WTC11 (cell line): Measurements from ENCODE around the gene TMPRSS11F. TPM values are rescaled to one million over a fixed set of nuclear protein-coding genes. Genes with fewer than 3 reads are reported as not detected.

Source experiments
- ATAC-seq: fragments of 200-7000 bp; cut with Tn5 transposase; 2 replicates; pipeline ENCODE4 v1.10.0; 2021; ENCODE audit warnings: mild to moderate bottlenecking, moderate library complexity
- CTCF ChIA-PET: fragments of 300-600 bp; sonication (Branson Sonifier 250); formaldehyde crosslinking; loops from one replicate; lab custom pipeline; 2021; ENCODE audit warnings: antibody characterized with exemption; lab: Charles Lee
- POLR2A ChIA-PET: fragments of 350-600 bp; sonication (Branson Sonifier 250); formaldehyde crosslinking; loops from one replicate; lab custom pipeline; 2021; ENCODE audit warnings: antibody characterized with exemption; lab: Charles Lee
- DNase-seq: peaks from one replicate; pipeline ENCODE4 v3.0.0; 2021; ENCODE audit warnings: low spot score
- H3K27ac Mint-ChIP-seq: 2 replicates; pipeline ENCODE4 v1.8.0; 2021; ENCODE audit warnings: mixed read lengths
- H3K27me3 Mint-ChIP-seq: 2 replicates; pipeline ENCODE4 v1.8.0; 2021; ENCODE audit warnings: low read depth, mild to moderate bottlenecking, moderate library complexity, mixed read lengths
- H3K36me3 Mint-ChIP-seq: 2 replicates; pipeline ENCODE4 v1.8.0; 2021; ENCODE audit warnings: mixed read lengths
- H3K4me1 Mint-ChIP-seq: 2 replicates; pipeline ENCODE4 v1.8.0; 2022; ENCODE audit warnings: mixed read lengths
- H3K4me3 Mint-ChIP-seq: 2 replicates; pipeline ENCODE4 v1.8.0; 2021; ENCODE audit warnings: mild to moderate bottlenecking, moderate library complexity, mixed read lengths
- H3K9me3 Mint-ChIP-seq: 2 replicates; pipeline ENCODE4 v1.8.0; 2021; ENCODE audit warnings: mixed read lengths
- EMX1 ChIP-seq: fragments of 250-450 bp; sonication (Bioruptor Pico); IDR thresholded peaks from 2 replicates; pipeline ENCODE4 v1.8.0; 2021; ENCODE audit warnings: mild to moderate bottlenecking
- FOXP1 ChIP-seq: sonication (generic); formaldehyde crosslinking; IDR thresholded peaks from 2 replicates; pipeline ENCODE4 v1.8.0; 2022; ENCODE audit warnings: missing genetic modification reagents, mild to moderate bottlenecking, moderate library complexity, borderline replicate concordance
- IRF2 ChIP-seq: sonication (generic); formaldehyde crosslinking; IDR thresholded peaks from 2 replicates; pipeline ENCODE4 v1.8.0; 2022; ENCODE audit warnings: low read depth, missing genetic modification reagents, borderline replicate concordance
- KAT7 ChIP-seq: sonication (generic); formaldehyde crosslinking; IDR thresholded peaks from 2 replicates; pipeline ENCODE4 v1.8.1; 2023; ENCODE audit warnings: missing genetic modification reagents, mild to moderate bottlenecking, borderline replicate concordance
- MXD4 ChIP-seq: fragments of 250-450 bp; sonication (Bioruptor Pico); IDR thresholded peaks from 2 replicates; pipeline ENCODE4 v1.8.0; 2021; ENCODE audit warnings: mild to moderate bottlenecking, moderate library complexity, borderline replicate concordance
- NFE2L1 ChIP-seq: sonication (generic); formaldehyde crosslinking; IDR thresholded peaks from 2 replicates; pipeline ENCODE4 v1.8.1; 2023; ENCODE audit warnings: missing genetic modification reagents
- NR2C2 ChIP-seq: sonication (generic); formaldehyde crosslinking; IDR thresholded peaks from 2 replicates; pipeline ENCODE4 v1.8.0; 2022; ENCODE audit warnings: mild to moderate bottlenecking, missing genetic modification reagents
- OVOL2 ChIP-seq: fragments of 250-450 bp; sonication (Bioruptor Pico); IDR thresholded peaks from 2 replicates; pipeline ENCODE4 v1.9.0; 2021; ENCODE audit warnings: mild to moderate bottlenecking, borderline replicate concordance
- RELA ChIP-seq: sonication (generic); formaldehyde crosslinking; IDR thresholded peaks from 2 replicates; pipeline ENCODE4 v1.8.1; 2022; ENCODE audit warnings: missing genetic modification reagents, mild to moderate bottlenecking, borderline replicate concordance
- SMAD4 ChIP-seq: sonication (generic); formaldehyde crosslinking; IDR thresholded peaks from 2 replicates; pipeline ENCODE4 v1.8.0; 2022; ENCODE audit warnings: mild to moderate bottlenecking, missing genetic modification reagents
- TEAD4 ChIP-seq: sonication (generic); formaldehyde crosslinking; IDR thresholded peaks from 2 replicates; pipeline ENCODE4 v1.8.0; 2022; ENCODE audit warnings: mild to moderate bottlenecking, missing genetic modification reagents
- TP53 ChIP-seq: sonication (generic); formaldehyde crosslinking; IDR thresholded peaks from 2 replicates; pipeline ENCODE4 v1.8.1; 2023; ENCODE audit warnings: mild to moderate bottlenecking, missing genetic modification reagents
- total RNA-seq: library from RNA; stranded (reverse); gene quantifications from 3 replicates; pipeline ENCODE4 v1.2.3, GENCODE V29; 2021
- TF ChIP-seq, protein P1 (sequence below): fragments of 250-450 bp; sonication (Bioruptor Pico); IDR thresholded peaks from 2 replicates; pipeline ENCODE4 v1.9.0; 2021; ENCODE audit warnings: mild to moderate bottlenecking, borderline replicate concordance
- TF ChIP-seq, protein P2 (sequence below): sonication (generic); formaldehyde crosslinking; IDR thresholded peaks from 2 replicates; pipeline ENCODE4 v1.8.0; 2022; ENCODE audit warnings: mild to moderate bottlenecking, missing genetic modification reagents
- TF ChIP-seq, protein P3 (sequence below): sonication (generic); formaldehyde crosslinking; IDR thresholded peaks from 2 replicates; pipeline ENCODE4 v1.8.1; 2023; ENCODE audit warnings: mild to moderate bottlenecking, missing genetic modification reagents
- TF ChIP-seq, protein P4 (sequence below): fragments of 250-450 bp; sonication (Bioruptor Pico); conservative IDR thresholded peaks from 2 replicates; pipeline ENCODE4 v1.9.0; 2021; ENCODE audit warnings: mild to moderate bottlenecking
- TF ChIP-seq, protein P5 (sequence below): fragments of 250-450 bp; sonication (Bioruptor Pico); IDR thresholded peaks from 2 replicates; pipeline ENCODE4 v1.9.0; 2021; ENCODE audit warnings: mild to moderate bottlenecking
- TF ChIP-seq, protein P6 (sequence below): sonication (generic); formaldehyde crosslinking; IDR thresholded peaks from 2 replicates; pipeline ENCODE4 v1.8.1; 2023; ENCODE audit warnings: mild to moderate bottlenecking, missing genetic modification reagents, moderate library complexity
- TF ChIP-seq, protein P7 (sequence below): sonication (generic); formaldehyde crosslinking; IDR thresholded peaks from 2 replicates; pipeline ENCODE4 v1.8.1; 2022; ENCODE audit warnings: missing genetic modification reagents, borderline replicate concordance

The TMPRSS11F gene
- total RNA-seq, 1 experiment from 2014 or later: not detected

DNA sequence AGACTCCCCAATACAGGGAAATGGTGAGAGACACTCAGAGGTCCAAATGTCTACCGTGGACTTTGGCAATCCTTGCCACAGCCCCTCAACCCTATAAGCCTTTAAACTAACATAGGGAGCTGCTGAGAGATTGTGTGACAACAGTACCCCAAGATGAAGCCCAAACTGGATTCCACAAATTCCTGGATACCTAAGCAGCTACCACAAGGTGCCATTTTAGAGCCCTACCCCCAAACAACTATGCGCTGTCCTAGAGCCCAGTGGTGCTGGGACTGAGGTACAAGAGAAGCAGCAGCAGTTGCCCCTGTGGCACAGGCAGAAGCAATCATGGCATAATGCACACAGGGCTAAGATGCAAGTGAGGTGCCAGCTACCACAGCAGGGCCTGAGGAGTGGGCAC, 2.7 kb upstream of the TMPRSS11F start (continued):
- TF ChIP-seq, protein P1, sequence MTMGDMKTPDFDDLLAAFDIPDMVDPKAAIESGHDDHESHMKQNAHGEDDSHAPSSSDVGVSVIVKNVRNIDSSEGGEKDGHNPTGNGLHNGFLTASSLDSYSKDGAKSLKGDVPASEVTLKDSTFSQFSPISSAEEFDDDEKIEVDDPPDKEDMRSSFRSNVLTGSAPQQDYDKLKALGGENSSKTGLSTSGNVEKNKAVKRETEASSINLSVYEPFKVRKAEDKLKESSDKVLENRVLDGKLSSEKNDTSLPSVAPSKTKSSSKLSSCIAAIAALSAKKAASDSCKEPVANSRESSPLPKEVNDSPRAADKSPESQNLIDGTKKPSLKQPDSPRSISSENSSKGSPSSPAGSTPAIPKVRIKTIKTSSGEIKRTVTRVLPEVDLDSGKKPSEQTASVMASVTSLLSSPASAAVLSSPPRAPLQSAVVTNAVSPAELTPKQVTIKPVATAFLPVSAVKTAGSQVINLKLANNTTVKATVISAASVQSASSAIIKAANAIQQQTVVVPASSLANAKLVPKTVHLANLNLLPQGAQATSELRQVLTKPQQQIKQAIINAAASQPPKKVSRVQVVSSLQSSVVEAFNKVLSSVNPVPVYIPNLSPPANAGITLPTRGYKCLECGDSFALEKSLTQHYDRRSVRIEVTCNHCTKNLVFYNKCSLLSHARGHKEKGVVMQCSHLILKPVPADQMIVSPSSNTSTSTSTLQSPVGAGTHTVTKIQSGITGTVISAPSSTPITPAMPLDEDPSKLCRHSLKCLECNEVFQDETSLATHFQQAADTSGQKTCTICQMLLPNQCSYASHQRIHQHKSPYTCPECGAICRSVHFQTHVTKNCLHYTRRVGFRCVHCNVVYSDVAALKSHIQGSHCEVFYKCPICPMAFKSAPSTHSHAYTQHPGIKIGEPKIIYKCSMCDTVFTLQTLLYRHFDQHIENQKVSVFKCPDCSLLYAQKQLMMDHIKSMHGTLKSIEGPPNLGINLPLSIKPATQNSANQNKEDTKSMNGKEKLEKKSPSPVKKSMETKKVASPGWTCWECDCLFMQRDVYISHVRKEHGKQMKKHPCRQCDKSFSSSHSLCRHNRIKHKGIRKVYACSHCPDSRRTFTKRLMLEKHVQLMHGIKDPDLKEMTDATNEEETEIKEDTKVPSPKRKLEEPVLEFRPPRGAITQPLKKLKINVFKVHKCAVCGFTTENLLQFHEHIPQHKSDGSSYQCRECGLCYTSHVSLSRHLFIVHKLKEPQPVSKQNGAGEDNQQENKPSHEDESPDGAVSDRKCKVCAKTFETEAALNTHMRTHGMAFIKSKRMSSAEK (CRISPR knock-in tag): no peak
- TF ChIP-seq, protein P2, sequence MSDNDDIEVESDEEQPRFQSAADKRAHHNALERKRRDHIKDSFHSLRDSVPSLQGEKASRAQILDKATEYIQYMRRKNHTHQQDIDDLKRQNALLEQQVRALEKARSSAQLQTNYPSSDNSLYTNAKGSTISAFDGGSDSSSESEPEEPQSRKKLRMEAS (CRISPR knock-in tag): no peak

DNA sequence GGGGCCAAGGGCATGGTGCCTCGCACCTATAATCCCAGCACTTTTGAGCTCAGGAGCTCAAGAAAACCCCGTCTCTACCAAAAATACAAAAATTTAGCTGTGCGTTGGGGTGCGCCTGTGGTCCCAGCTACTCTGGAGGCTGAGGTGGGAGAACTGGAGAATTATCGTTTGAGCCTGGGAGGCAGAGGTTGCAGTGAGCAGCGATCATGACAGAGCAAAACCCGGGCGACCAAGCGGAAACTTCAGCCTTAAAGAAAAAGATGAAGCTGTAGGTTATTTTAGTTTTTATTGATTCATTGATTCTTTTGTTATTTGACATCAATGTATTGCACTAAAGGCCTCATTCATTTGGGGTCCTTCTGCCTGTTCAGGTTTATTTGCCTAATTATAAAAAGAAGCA, 5.4 kb downstream of the TMPRSS11F start:
- TF ChIP-seq, protein P3, sequence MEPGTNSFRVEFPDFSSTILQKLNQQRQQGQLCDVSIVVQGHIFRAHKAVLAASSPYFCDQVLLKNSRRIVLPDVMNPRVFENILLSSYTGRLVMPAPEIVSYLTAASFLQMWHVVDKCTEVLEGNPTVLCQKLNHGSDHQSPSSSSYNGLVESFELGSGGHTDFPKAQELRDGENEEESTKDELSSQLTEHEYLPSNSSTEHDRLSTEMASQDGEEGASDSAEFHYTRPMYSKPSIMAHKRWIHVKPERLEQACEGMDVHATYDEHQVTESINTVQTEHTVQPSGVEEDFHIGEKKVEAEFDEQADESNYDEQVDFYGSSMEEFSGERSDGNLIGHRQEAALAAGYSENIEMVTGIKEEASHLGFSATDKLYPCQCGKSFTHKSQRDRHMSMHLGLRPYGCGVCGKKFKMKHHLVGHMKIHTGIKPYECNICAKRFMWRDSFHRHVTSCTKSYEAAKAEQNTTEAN: no peak
- peak overlapping the region; percentile 70; the same call in 1 of the 2 replicates for H3K27ac Mint-ChIP-seq
- peak; percentile 10; the same call in 1 of the 2 replicates for ATAC-seq
- no peak overlapping the region for H3K4me3 Mint-ChIP-seq
- ChIA-PET POLR2A (no interaction called here), CTCF (no interaction called here)
- no peak for DNase-seq
- H3K4me1 Mint-ChIP-seq: peaks cover 39% of the 10 kb centered on the region
- H3K36me3 Mint-ChIP-seq: peaks cover 6% of the 10 kb centered on the region
- peaks cover 7% of the 10 kb centered on the region for H3K9me3 Mint-ChIP-seq
- no peaks in the 10 kb centered on the region; the same call in 1 of the 2 replicates for H3K27me3 Mint-ChIP-seq

DNA sequence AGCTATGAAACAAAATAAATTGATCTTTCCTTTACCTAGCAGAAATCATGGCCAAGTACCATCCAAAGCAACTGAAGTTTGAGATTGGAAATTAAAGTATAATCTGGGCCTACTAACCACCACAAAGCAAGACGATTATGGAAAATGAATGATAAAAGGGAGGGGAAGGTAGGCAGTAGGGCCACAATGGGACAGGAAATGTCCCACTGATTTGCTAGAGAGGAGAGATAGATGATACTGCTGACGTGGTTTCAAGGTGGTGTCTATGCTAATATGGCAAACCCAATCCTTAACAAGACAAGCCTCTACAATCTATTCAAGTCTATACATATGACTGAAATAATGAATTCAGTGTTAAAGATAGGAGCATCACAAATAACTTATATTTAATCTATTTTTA, 6.1 kb downstream of the TMPRSS11F start:
- ATAC-seq (peak; percentile 95), DNase-seq (no peak)
- H3K9me3 Mint-ChIP-seq: peaks cover 14% of the 10 kb centered on the region
- H3K4me3 Mint-ChIP-seq: no peak overlapping the region
- POLR2A ChIA-PET: no interaction called here
- CTCF ChIA-PET: no interaction called here
- peak overlapping the region; percentile 65 for H3K27ac Mint-ChIP-seq
- H3K4me1 Mint-ChIP-seq: peaks cover 37% of the 10 kb centered on the region
- H3K27me3 Mint-ChIP-seq: no peaks in the 10 kb centered on the region; the same call in 1 of the 2 replicates
- H3K36me3 Mint-ChIP-seq: peaks cover 6% of the 10 kb centered on the region
- TF ChIP-seq, protein P4, sequence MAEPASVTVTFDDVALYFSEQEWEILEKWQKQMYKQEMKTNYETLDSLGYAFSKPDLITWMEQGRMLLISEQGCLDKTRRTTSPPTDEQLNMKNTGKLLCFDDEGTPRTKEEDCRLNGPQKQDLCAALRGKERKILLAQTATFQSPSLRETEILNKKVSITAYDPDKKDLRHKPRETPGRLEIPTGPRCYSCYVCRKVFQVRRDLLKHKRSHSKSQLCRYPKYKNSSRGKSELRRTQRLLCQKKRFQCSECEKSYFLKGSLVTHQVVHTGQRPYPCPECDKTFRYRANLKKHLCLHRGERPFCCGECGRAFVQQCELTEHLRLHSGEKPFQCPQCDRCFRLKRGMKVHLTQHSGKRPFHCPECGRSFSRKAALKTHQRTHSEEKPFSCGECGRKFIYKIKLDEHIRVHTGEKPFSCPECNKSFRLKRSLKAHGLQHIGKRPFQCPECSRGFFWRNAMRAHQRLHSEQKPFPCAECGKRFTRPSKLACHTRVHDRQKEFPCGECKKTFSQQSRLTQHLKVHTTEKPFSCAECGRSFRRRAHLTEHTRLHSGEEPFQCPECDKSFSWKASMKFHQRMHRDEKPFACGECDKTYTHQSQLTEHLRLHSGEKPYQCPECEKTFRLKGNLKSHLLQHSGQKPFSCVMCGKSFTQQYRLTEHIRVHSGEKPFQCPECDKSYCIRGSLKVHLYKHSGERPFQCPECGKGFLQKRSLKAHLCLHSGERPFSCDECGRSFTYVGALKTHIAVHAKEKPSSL (CRISPR knock-in tag): no peak
- no peak for TF ChIP-seq MXD4 (CRISPR knock-in tag)
- TF ChIP-seq IRF2 (CRISPR knock-in tag): no peak
- TF ChIP-seq, protein P5, sequence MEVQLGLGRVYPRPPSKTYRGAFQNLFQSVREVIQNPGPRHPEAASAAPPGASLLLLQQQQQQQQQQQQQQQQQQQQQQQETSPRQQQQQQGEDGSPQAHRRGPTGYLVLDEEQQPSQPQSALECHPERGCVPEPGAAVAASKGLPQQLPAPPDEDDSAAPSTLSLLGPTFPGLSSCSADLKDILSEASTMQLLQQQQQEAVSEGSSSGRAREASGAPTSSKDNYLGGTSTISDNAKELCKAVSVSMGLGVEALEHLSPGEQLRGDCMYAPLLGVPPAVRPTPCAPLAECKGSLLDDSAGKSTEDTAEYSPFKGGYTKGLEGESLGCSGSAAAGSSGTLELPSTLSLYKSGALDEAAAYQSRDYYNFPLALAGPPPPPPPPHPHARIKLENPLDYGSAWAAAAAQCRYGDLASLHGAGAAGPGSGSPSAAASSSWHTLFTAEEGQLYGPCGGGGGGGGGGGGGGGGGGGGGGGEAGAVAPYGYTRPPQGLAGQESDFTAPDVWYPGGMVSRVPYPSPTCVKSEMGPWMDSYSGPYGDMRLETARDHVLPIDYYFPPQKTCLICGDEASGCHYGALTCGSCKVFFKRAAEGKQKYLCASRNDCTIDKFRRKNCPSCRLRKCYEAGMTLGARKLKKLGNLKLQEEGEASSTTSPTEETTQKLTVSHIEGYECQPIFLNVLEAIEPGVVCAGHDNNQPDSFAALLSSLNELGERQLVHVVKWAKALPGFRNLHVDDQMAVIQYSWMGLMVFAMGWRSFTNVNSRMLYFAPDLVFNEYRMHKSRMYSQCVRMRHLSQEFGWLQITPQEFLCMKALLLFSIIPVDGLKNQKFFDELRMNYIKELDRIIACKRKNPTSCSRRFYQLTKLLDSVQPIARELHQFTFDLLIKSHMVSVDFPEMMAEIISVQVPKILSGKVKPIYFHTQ: no peak
- TF ChIP-seq KAT7: no peak
- no peak for TF ChIP-seq SMAD4
- TF ChIP-seq EMX1: no peak
- TF ChIP-seq RELA (CRISPR knock-in tag): no peak
- no peak for TF ChIP-seq NR2C2
- TF ChIP-seq TEAD4: no peak
- TF ChIP-seq FOXP1 (CRISPR knock-in tag): no peak
- TF ChIP-seq OVOL2 (CRISPR knock-in tag): no peak
- TF ChIP-seq, protein P6, sequence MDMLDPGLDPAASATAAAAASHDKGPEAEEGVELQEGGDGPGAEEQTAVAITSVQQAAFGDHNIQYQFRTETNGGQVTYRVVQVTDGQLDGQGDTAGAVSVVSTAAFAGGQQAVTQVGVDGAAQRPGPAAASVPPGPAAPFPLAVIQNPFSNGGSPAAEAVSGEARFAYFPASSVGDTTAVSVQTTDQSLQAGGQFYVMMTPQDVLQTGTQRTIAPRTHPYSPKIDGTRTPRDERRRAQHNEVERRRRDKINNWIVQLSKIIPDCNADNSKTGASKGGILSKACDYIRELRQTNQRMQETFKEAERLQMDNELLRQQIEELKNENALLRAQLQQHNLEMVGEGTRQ (CRISPR knock-in tag): no peak
- TF ChIP-seq, protein P7, sequence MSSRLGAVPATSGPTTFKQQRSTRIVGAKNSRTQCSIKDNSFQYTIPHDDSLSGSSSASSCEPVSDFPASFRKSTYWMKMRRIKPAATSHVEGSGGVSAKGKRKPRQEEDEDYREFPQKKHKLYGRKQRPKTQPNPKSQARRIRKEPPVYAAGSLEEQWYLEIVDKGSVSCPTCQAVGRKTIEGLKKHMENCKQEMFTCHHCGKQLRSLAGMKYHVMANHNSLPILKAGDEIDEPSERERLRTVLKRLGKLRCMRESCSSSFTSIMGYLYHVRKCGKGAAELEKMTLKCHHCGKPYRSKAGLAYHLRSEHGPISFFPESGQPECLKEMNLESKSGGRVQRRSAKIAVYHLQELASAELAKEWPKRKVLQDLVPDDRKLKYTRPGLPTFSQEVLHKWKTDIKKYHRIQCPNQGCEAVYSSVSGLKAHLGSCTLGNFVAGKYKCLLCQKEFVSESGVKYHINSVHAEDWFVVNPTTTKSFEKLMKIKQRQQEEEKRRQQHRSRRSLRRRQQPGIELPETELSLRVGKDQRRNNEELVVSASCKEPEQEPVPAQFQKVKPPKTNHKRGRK: no peak
- no peak for TF ChIP-seq TP53
- TF ChIP-seq NFE2L1 (CRISPR knock-in tag): no peak
